BJ (cell line): Measurements from ENCODE around the gene MYCBP. TPM values are rescaled to one million over a fixed set of nuclear protein-coding genes. Genes with fewer than 3 reads are reported as not detected.

ENCODE experiments used
- CTCF ChIA-PET: fragments of 350-600 bp; formaldehyde crosslinking; extraction: SDS; loops from one replicate; lab custom pipeline; 2021; ENCODE audit warnings: antibody characterized with exemption, inconsistent platforms; lab: Yijun Ruan, JAX
- POLR2A ChIA-PET: fragments of 300-600 bp; sonication (Branson Sonifier 250); formaldehyde crosslinking; extraction: SDS; loops from one replicate; lab custom pipeline; 2021; ENCODE audit warnings: antibody characterized with exemption; lab: Charles Lee
- DNase-seq: peaks from one replicate; pipeline ENCODE4 v3.0.0-alpha.2; 2011; ENCODE audit warnings: low read depth
- H3K27me3 ChIP-seq: 2 replicates; pipeline ENCODE4 v1.6.0; 2011; ENCODE audit warnings: low read length; ENCODE audit not compliant: control insufficient read depth, insufficient read depth
- H3K36me3 ChIP-seq: 2 replicates; pipeline ENCODE4 v1.5.1; 2011; ENCODE audit warnings: low read length; ENCODE audit not compliant: control insufficient read depth, insufficient read depth
- H3K4me3 ChIP-seq: 2 replicates; pipeline ENCODE4 v1.5.1; 2011; ENCODE audit warnings: low read depth, mild to moderate bottlenecking, control low read depth, low read length
- polyA plus RNA-seq: library from polyadenylated mRNA; depleted of rRNA; stranded (reverse); fragments of >200 nt; gene quantifications from 2 replicates; pipeline ENCODE4 v1.2.3, GENCODE V29; 2011
- TF ChIP-seq, protein P1 (sequence below): IDR thresholded peaks from 2 replicates; pipeline ENCODE4 v1.5.1; 2011; ENCODE audit warnings: low read depth, mild to moderate bottlenecking, control low read depth, inconsistent platforms, low read length, moderate library complexity; ENCODE audit not compliant: insufficient read depth

Gene MYCBP
- polyA plus RNA-seq, 1 experiment = 11.2 TPM

DNA sequence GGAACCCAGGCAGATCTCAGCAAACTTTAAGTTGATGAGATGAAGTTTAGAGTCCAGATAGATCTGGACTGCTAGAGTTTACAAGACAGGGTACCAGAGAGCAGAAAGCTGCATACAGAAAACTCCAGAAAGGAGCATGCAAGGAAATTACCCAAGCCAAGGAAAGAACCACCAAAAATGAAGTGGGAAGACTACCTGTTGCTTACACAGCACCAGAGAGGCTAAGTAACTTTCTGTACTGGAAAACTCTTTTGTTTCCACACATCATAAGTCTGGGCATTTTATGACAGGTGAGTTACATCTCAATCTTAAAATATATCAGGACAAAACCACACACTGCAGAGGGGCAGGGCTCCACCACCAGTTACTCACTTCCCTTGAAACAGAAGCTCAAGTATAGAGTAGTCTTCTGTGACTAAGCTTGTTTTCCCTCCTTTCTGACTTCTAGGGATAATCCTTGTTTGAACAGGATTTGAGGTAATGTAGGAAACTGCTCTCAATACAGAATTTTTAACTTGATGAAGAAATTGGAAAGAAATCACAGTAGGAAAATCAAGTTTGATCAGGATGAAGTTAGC is 25.6 kb upstream of the MYCBP start:
- POLR2A ChIA-PET = no interaction called here
- TF ChIP-seq, protein P1, sequence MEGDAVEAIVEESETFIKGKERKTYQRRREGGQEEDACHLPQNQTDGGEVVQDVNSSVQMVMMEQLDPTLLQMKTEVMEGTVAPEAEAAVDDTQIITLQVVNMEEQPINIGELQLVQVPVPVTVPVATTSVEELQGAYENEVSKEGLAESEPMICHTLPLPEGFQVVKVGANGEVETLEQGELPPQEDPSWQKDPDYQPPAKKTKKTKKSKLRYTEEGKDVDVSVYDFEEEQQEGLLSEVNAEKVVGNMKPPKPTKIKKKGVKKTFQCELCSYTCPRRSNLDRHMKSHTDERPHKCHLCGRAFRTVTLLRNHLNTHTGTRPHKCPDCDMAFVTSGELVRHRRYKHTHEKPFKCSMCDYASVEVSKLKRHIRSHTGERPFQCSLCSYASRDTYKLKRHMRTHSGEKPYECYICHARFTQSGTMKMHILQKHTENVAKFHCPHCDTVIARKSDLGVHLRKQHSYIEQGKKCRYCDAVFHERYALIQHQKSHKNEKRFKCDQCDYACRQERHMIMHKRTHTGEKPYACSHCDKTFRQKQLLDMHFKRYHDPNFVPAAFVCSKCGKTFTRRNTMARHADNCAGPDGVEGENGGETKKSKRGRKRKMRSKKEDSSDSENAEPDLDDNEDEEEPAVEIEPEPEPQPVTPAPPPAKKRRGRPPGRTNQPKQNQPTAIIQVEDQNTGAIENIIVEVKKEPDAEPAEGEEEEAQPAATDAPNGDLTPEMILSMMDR = no peak

DNA sequence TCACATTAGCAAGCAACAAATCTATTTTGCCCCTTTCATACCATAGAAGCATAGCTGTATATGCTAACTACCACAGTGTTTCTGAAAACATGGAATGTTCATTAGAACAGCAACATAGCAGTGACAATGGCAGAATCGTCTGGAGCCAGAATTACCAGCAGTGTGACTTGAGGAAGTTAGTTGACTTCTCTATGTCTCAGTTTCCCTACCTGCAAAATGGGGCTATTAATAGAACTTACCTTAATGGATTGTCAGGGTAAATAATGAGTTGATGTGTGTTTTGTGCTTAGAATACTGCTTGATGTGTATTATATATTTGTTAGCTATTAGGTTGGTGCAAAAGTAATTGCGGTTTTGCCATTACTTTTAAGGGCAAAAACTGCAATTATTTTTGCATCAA is 23.0 kb upstream of the MYCBP start:
- Histone ChIP-seq H3K36me3 (no peaks in the 10 kb centered on the region), H3K27me3 (no peaks in the 10 kb centered on the region), H3K4me3 (no peak overlapping the region)
- no peak for DNase-seq
- ChIA-PET CTCF (interaction anchor here (0.6 to 1.4 kb wide), 2 partner anchors 158 to 202 kb away, joined by 3 to 4 read pairs; no protein-coding TSS in a partner anchor), POLR2A (no interaction called here)
- TF ChIP-seq, protein P1 = no peak

More for the DNA sequence above, 25.6 kb upstream of the MYCBP start:
- H3K27me3 ChIP-seq = no peaks in the 10 kb centered on the region
- CTCF ChIA-PET = no interaction called here
- H3K4me3 ChIP-seq = no peak overlapping the region
- H3K36me3 ChIP-seq = no peaks in the 10 kb centered on the region
- no peak for DNase-seq

DNA sequence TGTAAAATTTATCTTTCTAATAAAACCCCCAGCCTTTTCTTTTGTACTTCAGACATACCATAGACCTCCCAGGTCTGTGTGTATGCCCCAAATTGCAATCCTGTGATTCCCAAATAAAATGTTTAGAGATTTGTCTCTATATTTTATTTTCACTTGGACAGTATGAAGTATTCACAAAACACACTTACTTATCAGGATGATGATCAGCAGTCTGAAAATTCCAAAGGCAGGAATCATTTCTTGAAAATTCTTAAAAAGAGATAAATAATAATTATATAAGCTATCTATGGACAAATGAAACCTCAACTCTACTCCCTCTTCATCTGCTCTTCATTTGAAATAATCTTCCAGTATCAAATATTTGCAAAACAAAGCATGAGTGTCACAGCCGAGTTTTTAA is 19.8 kb upstream of the MYCBP start:
- no peak for DNase-seq
- TF ChIP-seq, protein P1 = no peak
- ChIA-PET CTCF (no interaction called here), POLR2A (no interaction called here)
- no peaks in the 10 kb centered on the region for H3K27me3 ChIP-seq
- no peak overlapping the region for H3K4me3 ChIP-seq
- H3K36me3 ChIP-seq = no peaks in the 10 kb centered on the region

DNA sequence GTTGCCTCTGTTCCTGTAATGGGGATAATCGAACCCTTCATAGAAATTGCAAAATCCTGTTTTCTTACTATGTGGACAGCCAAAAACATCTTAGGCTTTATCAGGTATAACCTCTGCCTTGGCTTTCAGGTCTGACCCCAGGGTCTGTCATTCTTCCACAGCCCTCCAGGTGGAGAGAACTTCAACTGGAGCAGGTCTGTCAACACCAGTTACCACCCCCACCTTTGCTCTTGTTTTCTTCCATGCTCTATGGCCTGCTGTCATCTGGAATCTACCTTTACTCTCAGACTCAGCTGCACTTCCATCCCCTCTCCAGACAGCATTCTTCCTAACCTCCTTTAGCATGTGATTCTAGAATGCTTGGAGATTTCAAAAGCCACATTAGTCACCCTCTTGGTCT is 18.6 kb upstream of the MYCBP start:
- no peaks in the 10 kb centered on the region for H3K36me3 ChIP-seq
- no peak for DNase-seq
- ChIA-PET CTCF (no interaction called here), POLR2A (no interaction called here)
- H3K27me3 ChIP-seq = no peaks in the 10 kb centered on the region
- TF ChIP-seq, protein P1 = no peak
- no peak overlapping the region for H3K4me3 ChIP-seq

DNA sequence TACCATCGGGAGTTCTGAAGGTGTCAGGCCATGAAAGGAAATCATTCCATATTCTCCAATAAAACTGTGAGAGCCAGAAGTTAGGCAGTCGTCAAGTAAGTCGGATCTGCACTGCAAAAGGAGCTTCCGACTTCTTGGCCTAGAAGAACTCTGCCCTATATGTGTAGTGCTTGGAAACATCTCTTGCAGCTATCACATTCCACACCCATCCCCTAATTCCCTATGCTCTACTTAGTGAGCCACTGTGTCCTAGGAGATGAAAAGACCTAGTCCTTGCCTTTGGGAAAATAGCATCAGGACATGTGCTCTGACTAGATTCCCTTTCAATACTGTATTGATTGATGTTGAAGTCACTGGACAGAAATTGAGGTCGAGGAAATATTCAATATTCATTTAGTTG is 16.4 kb upstream of the MYCBP start:
- POLR2A ChIA-PET = no interaction called here
- no peak for DNase-seq
- TF ChIP-seq, protein P1 = no peak
- Histone ChIP-seq H3K27me3 (no peaks in the 10 kb centered on the region), H3K4me3 (no peak overlapping the region), H3K36me3 (no peaks in the 10 kb centered on the region)
- CTCF ChIA-PET = no interaction called here
